ENCODE measurements around the gene CEACAM1.
"Not testable (repeated sequence)": the region's sequence is repeated elsewhere in the genome, so short reads cannot be mapped to it uniquely, and the experiment has no call there.

Gene CEACAM1

GRCh38 chr19:42512130-42512636, 16.1 kb downstream of the CEACAM1 start:
- DNase-seq (ENCODE audit: low spot score) = no peak

GRCh38 chr19:42511340-42511739, 16.9 kb downstream of the CEACAM1 start:
- no peak for DNase-seq (ENCODE audit: low spot score)

- no peak for DNase-seq (ENCODE audit: low spot score)
Measured at GRCh38 chr19:42508892-42509444, 19.3 kb downstream of the CEACAM1 start.

GRCh38 chr19:42505066-42505465, 23.2 kb downstream of the CEACAM1 start:
- DNase-seq (ENCODE audit: low spot score) = no peak

GRCh38 chr19:42501733-42502132, 26.5 kb downstream of the CEACAM1 start:
- DNase-seq (ENCODE audit: low spot score) = no peak

GRCh38 chr19:42501243-42501642, 27.0 kb downstream of the CEACAM1 start:
- DNase-seq (ENCODE audit: low spot score) = not testable (repeated sequence)

- no peak for DNase-seq (ENCODE audit: low spot score)
Measured at GRCh38 chr19:42498169-42498757, 30.0 kb downstream of the CEACAM1 start.

GRCh38 chr19:42497492-42498168, 30.7 kb downstream of the CEACAM1 start:
- DNase-seq (ENCODE audit: low spot score) = no peak

- DNase-seq (ENCODE audit: low spot score) = no peak
Measured at GRCh38 chr19:42496460-42497133, 31.7 kb downstream of the CEACAM1 start.

- DNase-seq (ENCODE audit: low spot score) = no peak
Measured at GRCh38 chr19:42495663-42496062, 32.6 kb downstream of the CEACAM1 start.

GRCh38 chr19:42494321-42494720, 34.0 kb downstream of the CEACAM1 start:
- no peak for DNase-seq (ENCODE audit: low spot score)

GRCh38 chr19:42488783-42489521, 39.3 kb downstream of the CEACAM1 start:
- no peak for DNase-seq (ENCODE audit: low spot score)

- no peak for DNase-seq (ENCODE audit: low spot score)
Measured at GRCh38 chr19:42487798-42488178, 40.5 kb downstream of the CEACAM1 start.

- no peak for DNase-seq (ENCODE audit: low spot score)
Measured at GRCh38 chr19:42487032-42487797, 41.1 kb downstream of the CEACAM1 start.

- DNase-seq (ENCODE audit: low spot score) = not testable (repeated sequence)
Measured at GRCh38 chr19:42485036-42485435, 43.2 kb downstream of the CEACAM1 start.

GRCh38 chr19:42480335-42481095, 47.8 kb downstream of the CEACAM1 start:
- peak; percentile 58 for DNase-seq (ENCODE audit: low spot score)

- no peak for DNase-seq (ENCODE audit: low spot score)
Measured at GRCh38 chr19:42479736-42480135, 48.5 kb downstream of the CEACAM1 start.

GRCh38 chr19:42478765-42479311, 49.4 kb downstream of the CEACAM1 start:
- no peak for DNase-seq (ENCODE audit: low spot score)

- no peak for DNase-seq (ENCODE audit: low spot score)
Measured at GRCh38 chr19:42477933-42478332, 50.3 kb downstream of the CEACAM1 start.

GRCh38 chr19:42477117-42477516, 51.2 kb downstream of the CEACAM1 start:
- no peak for DNase-seq (ENCODE audit: low spot score)

Data from AG08395 (cell line).